Common myeloid progenitor, CD34-positive (primary cell): ENCODE data around the gene SLC2A9.

Experiments used
- CTCF ChIA-PET: fragments of 350-600 bp; sonication (Branson Sonifier 250); formaldehyde crosslinking; loops from one replicate; lab custom pipeline; 2021; ENCODE audit warnings: antibody characterized with exemption; lab: Charles Lee
- POLR2A ChIA-PET: fragments of 350-600 bp; sonication (Branson Sonifier 250); formaldehyde crosslinking; loops from one replicate; lab custom pipeline; 2021; ENCODE audit warnings: antibody characterized with exemption; lab: Charles Lee
- DNase-seq, 3 donors: peaks; one replicate each; pipeline versions ENCODE4 v3.0.0 to v3.0.0-alpha.2; 2013
- H3K27ac ChIP-seq, 2 experiments: 1 replicate in 1 of 2; 2 replicates in 1 of 2; pipeline ENCODE4 v1.7.0; 2013; ENCODE audit warnings: inconsistent platforms in 2 of 2, low read length in 2 of 2, mild to moderate bottlenecking in 2 of 2, low read depth in 1 of 2, moderate library complexity in 1 of 2; ENCODE audit not compliant: severe bottlenecking in 2 of 2, insufficient read depth in 1 of 2, poor library complexity in 1 of 2
- H3K27me3 ChIP-seq, 5 experiments: replicated peaks in 2 of 5; 1 replicate in 3 of 5; 2 replicates in 2 of 5; pipeline versions ENCODE4 v1.6.1 to v1.7.0; 2013; ENCODE audit warnings: low read length in 4 of 5, mild to moderate bottlenecking in 2 of 5, moderate library complexity in 2 of 5, inconsistent platforms in 1 of 5; ENCODE audit not compliant: insufficient read depth in 5 of 5, control insufficient read depth in 4 of 5
- H3K36me3 ChIP-seq, 4 experiments: 1 replicate in 2 of 4; 2 replicates in 2 of 4; pipeline versions ENCODE4 v1.6.1 to v1.7.0; 2013; ENCODE audit warnings: low read length in 3 of 4, control low read depth in 1 of 4, mild to moderate bottlenecking in 1 of 4; ENCODE audit not compliant: control insufficient read depth in 4 of 4, insufficient read depth in 4 of 4
- H3K4me1 ChIP-seq, 4 experiments: 1 replicate in 3 of 4; 2 replicates in 1 of 4; pipeline versions ENCODE4 v1.6.1 to v1.7.1; 2013; ENCODE audit warnings: low read length in 3 of 4, mild to moderate bottlenecking in 3 of 4, control low read depth in 1 of 4, inconsistent platforms in 1 of 4, moderate library complexity in 1 of 4; ENCODE audit not compliant: control insufficient read depth in 4 of 4, insufficient read depth in 4 of 4; ENCODE audit errors: control extremely low read depth in 1 of 4
- H3K4me3 ChIP-seq, 7 experiments: 1 replicate in 4 of 7; 2 replicates in 3 of 7; pipeline versions ENCODE4 v1.5.1 to v1.7.0; 2013; ENCODE audit warnings: mild to moderate bottlenecking in 7 of 7, low read length in 6 of 7, moderate library complexity in 6 of 7, inconsistent platforms in 2 of 7, low read depth in 2 of 7, control low read depth in 1 of 7; ENCODE audit not compliant: insufficient read depth in 4 of 7, control insufficient read depth in 1 of 7; ENCODE audit errors: extremely low read depth in 1 of 7
- H3K9me3 ChIP-seq, 5 experiments: 1 replicate in 4 of 5; 2 replicates in 1 of 5; pipeline versions ENCODE4 v1.6.1 to v1.7.1; 2013; ENCODE audit warnings: low read length in 4 of 5, mild to moderate bottlenecking in 2 of 5, inconsistent platforms in 1 of 5, low read depth in 1 of 5, moderate library complexity in 1 of 5; ENCODE audit not compliant: control insufficient read depth in 4 of 5, insufficient read depth in 2 of 5; ENCODE audit errors: control extremely low read depth in 1 of 5
- WGBS: methylation state at CpG from one replicate; pipeline ENCODE4 v1.1.5; 2013; ENCODE audit not compliant: insufficient coverage; 5-methylcytosine and 5-hydroxymethylcytosine counted together

The SLC2A9 gene

DNA sequence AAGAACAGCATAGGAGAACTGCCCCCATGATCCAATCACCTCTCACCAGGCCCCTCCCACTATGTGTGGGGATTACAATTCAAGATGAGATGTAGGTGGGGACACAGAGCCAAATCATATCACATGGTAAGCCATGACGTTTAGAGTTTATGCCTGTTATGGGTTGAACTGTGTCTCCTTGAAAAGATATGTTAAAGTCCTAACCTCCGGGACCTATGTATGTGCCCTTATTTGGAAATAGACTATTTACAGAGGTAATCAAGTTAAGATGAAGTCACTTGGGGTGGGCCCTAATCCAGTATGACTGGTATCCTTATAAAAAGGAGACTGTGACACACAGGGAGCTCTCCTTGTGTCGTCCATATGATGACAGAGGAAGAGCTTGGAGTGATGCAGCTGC lies 25.2 kb upstream of the SLC2A9 start:
- DNase-seq = no peak
- peaks cover 0 to 33% (median 12%) of the 10 kb centered on the region in 5 experiments for H3K27me3 ChIP-seq
- 89% methylated on average over 3 of the region's 3 CpGs for WGBS
- ChIA-PET POLR2A (interaction anchor here (0.7 kb wide), 1 partner anchor 15 kb away, joined by 3 read pairs; no protein-coding TSS in a partner anchor), CTCF (no interaction called here)
- H3K9me3 ChIP-seq = peaks cover 1 to 6% (median 2%) of the 10 kb centered on the region in 5 experiments
- H3K4me3 ChIP-seq = no peak overlapping the region
- H3K27ac ChIP-seq = no peak overlapping the region
- peaks cover 0 to 18% (median 13%) of the 10 kb centered on the region in 4 experiments for H3K4me1 ChIP-seq
- no peaks in the 10 kb centered on the region for H3K36me3 ChIP-seq

- H3K27ac ChIP-seq = no peak overlapping the region
- ChIA-PET CTCF (no interaction called here), POLR2A (no interaction called here)
- peaks cover 0 to 24% (median 10%) of the 10 kb centered on the region in 5 experiments for H3K27me3 ChIP-seq
- peaks cover 1 to 6% (median 2%) of the 10 kb centered on the region in 5 experiments for H3K9me3 ChIP-seq
- WGBS = 100% methylated on average over 1 of the region's 1 CpG
- H3K4me1 ChIP-seq = peaks cover 0 to 18% (median 13%) of the 10 kb centered on the region in 4 experiments
- H3K4me3 ChIP-seq = no peak overlapping the region
- DNase-seq = no peak
- no peaks in the 10 kb centered on the region for H3K36me3 ChIP-seq
Measured at GRCh38 chr4:10045481-10045880, 24.2 kb upstream of the SLC2A9 start.

DNA sequence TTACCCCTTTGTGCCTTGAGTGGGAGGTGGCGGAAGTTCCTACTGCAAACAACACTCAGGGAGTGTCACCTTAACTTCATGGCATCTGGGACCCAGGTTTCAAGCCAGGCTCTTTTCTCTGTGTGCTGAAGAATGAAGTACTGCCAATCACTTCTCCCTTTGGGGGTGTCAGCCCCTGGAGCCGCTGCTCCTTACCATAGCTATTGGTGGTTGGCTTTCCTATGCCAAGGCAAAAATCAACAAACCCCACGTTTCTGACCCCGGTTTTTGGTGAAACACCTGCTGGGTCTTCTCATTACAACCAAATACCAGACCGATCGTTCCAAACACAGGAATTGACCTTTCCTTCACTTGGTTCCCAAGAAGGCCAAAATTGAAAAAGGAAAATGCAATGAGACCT lies 19.7 kb upstream of the SLC2A9 start:
- CTCF ChIA-PET = interaction anchor here (0.9 to 1.5 kb wide), 6 partner anchors 11 to 28 kb away, joined by 3 to 5 read pairs (median 3); no protein-coding TSS in a partner anchor
- Histone ChIP-seq H3K27me3 (peaks cover 0 to 7% (median 0%) of the 10 kb centered on the region in 5 experiments), H3K4me1 (peaks cover 0 to 4% (median 0%) of the 10 kb centered on the region in 4 experiments), H3K4me3 (no peak overlapping the region), H3K36me3 (no peaks in the 10 kb centered on the region), H3K27ac (no peak overlapping the region), H3K9me3 (peaks cover 1 to 6% (median 2%) of the 10 kb centered on the region in 5 experiments)
- POLR2A ChIA-PET = no interaction called here
- WGBS = 88% methylated on average over 4 of the region's 6 CpGs
- no peak for DNase-seq

- Histone ChIP-seq H3K4me1 (peaks cover 0 to 4% (median 0%) of the 10 kb centered on the region in 4 experiments), H3K27me3 (peaks cover 0 to 7% (median 0%) of the 10 kb centered on the region in 5 experiments), H3K9me3 (peaks cover 1 to 6% (median 2%) of the 10 kb centered on the region in 5 experiments), H3K4me3 (no peak overlapping the region), H3K36me3 (no peaks in the 10 kb centered on the region), H3K27ac (no peak overlapping the region)
- CTCF ChIA-PET = interaction anchor here (0.9 to 1.5 kb wide), 4 partner anchors 10 to 27 kb away, joined by 3 to 5 read pairs (median 3); no protein-coding TSS in a partner anchor
- no peak for DNase-seq
- WGBS = 98% methylated on average over 6 of the region's 10 CpGs
- POLR2A ChIA-PET = no interaction called here
Measured at GRCh38 chr4:10040049-10040892, 19.0 kb upstream of the SLC2A9 start.

GRCh38 chr4:10036807-10037342 lies 15.6 kb upstream of the SLC2A9 start:
- DNase-seq = no peak
- ChIA-PET CTCF (no interaction called here), POLR2A (no interaction called here)
- Histone ChIP-seq H3K36me3 (no peaks in the 10 kb centered on the region), H3K9me3 (peaks cover 0 to 2% (median 0%) of the 10 kb centered on the region in 5 experiments), H3K27me3 (peaks cover 0 to 9% (median 2%) of the 10 kb centered on the region in 5 experiments), H3K4me3 (no peak overlapping the region), H3K4me1 (peaks cover 2 to 17% (median 13%) of the 10 kb centered on the region in 4 experiments), H3K27ac (no peak overlapping the region)
- WGBS = 95% methylated on average over 9 of the region's 10 CpGs

GRCh38 chr4:10035130-10035529 lies 13.8 kb upstream of the SLC2A9 start:
- DNase-seq = no peak
- CTCF ChIA-PET = interaction anchor here (1.3 to 3.9 kb wide), 4 partner anchors 11 to 19 kb away, joined by 5 to 24 read pairs (median 8); partner anchors contain the start of gene SLC2A9
- WGBS = 86% methylated on average over 6 of the region's 6 CpGs
- Histone ChIP-seq H3K4me3 (no peak overlapping the region), H3K4me1 (peaks cover 2 to 17% (median 13%) of the 10 kb centered on the region in 4 experiments), H3K9me3 (no peaks in the 10 kb centered on the region), H3K27ac (no peak overlapping the region), H3K36me3 (no peaks in the 10 kb centered on the region), H3K27me3 (peaks cover 0 to 9% (median 2%) of the 10 kb centered on the region in 5 experiments)
- POLR2A ChIA-PET = no interaction called here
